ENCODE measurements around the gene CAMP.
"Not testable (repeated sequence)": the region's sequence is repeated elsewhere in the genome, so short reads cannot be mapped to it uniquely, and the experiment has no call there.

CAMP gene, protein sequence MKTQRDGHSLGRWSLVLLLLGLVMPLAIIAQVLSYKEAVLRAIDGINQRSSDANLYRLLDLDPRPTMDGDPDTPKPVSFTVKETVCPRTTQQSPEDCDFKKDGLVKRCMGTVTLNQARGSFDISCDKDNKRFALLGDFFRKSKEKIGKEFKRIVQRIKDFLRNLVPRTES

GRCh38 chr3:48222616-48223513 is at the start of gene CAMP:
TSS of gene CAMP (plus strand) at chr3:48223495. CDS start at chr3:48223512, 17 bp downstream.
- DNase-seq (ENCODE audit: low read depth): no peak

DNA sequence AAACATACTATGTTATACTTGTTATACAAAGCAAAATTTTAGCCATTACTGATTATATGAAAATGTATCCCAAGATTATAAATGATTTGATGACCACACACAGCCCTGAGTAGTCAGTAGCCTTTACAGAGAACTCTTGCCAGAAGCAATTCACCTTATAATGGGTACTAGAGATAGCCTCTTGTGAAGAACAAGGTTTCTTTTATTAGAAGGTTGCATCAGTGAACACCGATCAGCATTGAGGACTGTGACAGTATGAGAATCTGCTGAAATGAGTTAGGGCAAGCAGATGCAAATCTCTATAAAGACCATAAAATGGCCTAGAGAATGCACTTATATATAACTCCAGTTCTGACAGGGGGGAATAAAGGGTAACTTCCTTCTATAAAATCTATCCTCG is 45.2 kb upstream of the CAMP start:
- DNase-seq (ENCODE audit: low read depth): no peak

GRCh38 chr3:48180021-48180420 is 43.3 kb upstream of the CAMP start:
- no peak for DNase-seq (ENCODE audit: low read depth)

DNA sequence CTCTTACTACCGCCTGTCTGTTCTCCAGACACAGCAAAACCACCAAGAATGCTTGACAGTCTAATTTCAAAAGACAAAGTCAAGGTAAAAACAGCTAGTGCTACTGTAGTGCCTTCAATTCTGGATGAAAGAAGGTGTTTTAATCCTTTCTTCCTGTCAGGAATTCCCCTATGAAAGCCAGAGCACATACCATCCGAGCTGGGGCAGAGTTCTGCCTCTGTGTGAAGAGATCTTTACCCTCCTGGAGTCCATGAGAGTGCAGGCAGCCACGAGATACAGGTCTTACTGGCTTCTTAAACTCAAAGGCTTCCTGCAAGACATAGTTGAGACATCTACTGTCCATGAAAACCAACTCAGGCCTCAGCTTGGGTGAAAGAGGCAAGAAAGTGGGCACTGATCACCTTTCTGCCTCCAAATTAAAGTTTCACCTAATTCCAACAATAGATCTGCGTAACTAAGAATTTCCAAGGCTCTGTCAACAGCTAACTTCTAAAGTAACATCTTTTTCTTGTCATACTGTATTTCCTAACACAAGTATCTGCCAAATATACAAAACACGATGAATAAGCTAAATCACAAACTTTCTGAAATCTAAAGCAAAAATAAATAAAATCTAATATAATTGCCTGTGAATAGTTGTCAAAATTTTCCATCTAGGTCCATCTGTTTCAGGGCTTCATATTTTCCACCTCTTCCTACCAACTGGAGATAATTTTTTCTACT is 42.6 kb upstream of the CAMP start:
- no peak for DNase-seq (ENCODE audit: low read depth)

DNA sequence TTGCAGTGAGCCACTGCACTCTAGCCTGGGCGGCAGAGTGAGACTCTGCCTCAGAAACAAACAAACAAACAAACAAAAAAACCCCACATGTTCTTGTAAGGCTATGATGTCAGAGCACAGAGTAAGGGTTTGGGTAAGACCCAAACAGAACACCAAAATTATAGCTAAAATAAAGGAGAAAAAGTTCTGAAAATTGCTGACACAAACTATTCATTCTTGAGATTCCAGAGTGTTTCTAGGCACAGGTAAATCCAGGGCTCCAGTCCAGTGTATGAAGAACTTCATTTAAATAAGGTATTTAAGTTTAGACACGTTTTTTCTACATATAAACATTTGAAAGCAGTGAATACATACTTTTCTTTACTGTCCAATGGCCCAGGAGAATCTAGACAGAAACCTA is 39.0 kb upstream of the CAMP start:
- no peak for DNase-seq (ENCODE audit: low read depth)

DNA sequence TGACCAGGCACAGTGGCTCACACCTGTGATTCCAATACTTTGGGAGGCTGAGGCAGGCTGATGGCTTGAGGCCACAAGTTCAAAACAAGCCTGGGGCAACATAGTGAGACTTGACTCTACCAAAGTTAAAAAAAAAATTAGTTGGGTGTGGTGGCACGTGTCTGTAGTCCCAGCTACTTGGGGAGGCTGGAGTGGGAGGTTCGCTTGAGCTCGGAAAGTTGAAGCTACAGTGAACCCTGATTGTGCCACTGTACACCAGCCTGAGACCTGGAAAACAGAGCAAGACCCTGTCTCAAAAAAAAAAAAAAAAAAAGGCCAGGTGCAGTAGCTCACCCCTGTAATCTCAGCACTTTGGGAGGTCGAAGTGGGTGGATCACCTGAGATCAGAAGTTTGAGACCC is 38.2 kb upstream of the CAMP start:
- DNase-seq (ENCODE audit: low read depth): no peak

GRCh38 chr3:48186631-48187300 is 36.5 kb upstream of the CAMP start:
- no peak for DNase-seq (ENCODE audit: low read depth)

DNA sequence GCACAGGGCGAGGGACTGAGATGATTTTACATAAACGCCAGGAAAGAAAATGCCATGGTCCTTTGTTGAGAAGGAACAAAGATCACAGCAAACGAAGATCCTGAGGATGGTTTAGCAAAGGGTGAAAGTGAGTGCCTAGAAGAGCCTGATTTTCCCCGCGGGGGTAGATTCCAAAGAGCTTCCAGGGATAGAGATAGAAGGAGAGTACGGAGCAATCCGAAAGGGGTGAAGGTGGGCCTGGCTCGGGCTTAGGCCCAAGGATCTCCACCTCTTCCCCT is 36.1 kb upstream of the CAMP start:
- DNase-seq (ENCODE audit: low read depth): no peak

DNA sequence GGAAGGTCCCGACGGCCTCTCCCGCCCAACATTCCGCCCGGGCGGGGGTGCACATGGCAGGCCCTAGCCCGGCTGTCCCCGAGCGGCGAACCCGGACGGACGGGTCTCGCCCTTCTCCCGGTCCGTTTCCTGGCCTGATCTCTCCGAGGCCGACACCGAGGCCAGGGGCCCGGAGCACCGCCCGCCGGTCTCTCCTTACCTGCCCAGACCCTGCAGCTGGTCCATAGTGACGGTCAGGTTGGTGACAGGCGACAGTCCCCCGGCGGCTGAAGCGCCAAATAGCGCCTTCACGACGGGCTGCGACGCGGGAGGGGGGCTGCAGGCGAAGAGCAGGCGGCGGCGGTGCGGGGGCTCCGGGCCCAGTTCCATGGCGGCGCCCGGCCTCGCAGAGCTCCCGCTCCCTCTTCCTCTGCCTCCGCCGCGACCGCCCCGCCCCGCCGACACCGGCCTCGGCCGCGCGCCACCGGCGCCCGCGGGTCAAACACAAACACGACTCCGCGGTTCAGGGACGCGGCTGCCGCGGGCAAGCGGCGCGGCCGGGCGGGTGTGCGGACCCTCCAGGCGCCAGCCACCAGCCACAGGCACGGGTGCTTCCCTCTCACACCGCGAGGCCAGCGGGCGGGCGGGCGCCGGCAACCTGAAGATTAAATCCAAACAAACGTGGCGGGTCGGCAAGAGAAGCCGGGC is 35.6 kb upstream of the CAMP start:
- peak; percentile 14 for DNase-seq (ENCODE audit: low read depth)

DNA sequence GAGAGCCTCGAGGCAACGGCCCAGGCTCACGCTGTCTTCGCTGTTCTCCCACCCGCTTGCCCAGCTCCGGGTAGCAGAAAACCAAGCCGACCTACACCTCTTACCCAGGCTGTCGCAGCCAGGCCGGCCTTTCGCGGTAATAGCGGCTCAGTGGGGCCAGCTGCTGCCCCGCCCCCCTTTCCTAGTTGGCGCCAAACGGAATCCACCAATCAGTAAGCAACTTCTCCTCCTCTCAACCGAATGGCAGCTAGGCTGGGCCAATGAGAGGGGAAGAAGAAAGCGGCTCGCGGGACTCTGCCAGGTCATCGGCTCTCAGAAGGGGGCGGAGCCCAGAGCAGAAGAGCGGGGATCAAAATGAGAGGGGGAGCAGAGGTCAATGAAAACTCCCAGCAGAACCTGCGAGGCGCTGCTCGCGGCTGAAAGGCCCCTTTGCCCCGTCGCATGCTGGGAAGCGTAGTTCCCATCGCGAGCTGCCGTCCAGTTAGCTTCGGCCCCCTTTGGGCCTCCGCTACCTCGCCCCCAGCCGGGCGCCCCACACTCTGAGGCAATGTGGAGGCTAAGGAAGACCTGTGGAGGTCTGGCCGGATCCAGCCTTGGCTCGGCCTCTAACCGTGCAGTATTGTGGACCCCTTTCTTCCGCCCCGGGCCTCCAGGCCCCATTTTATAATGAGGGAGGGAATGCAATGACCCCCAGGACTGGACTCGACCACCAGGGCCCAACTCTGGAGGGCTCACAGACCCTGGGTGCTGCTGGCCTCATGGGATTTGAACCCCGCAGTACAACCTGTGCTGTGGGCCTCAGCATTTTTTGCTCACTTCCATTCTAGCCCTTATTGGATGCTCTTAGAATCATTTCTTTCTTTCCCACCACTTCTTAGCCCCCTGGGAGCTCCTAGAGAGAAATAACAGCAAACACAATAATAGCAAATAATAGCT is 34.8 kb upstream of the CAMP start, which contains the start of gene CDC25A:
Gene CDC25A, minus strand, starts transcription at position 152 of the 936 bp plus-strand sequence. CDS start 470 bp downstream, outside the sequence.
- peak; percentile 86 for DNase-seq (ENCODE audit: low read depth)

GRCh38 chr3:48189321-48189720 is 34.0 kb upstream of the CAMP start:
- no peak for DNase-seq (ENCODE audit: low read depth)

DNA sequence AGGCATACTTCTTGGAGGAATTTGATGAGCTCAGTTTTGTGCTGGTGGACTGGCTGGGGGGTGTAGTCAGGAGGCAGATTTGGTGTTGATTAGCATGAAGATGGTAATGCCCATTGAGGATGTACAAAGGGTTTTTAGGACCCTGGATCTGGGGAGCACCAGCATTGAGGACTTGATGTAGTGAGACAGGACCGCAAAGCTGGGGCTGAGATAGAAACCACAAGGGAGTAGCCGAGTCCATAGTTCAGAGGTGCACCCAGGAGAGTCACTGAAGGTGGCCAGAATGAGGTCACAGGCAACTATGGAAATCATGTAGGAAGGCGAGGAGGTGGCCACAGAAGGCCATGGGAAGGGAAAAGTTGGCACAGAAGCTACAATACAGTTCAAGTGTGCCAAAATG is 32.4 kb upstream of the CAMP start:
- DNase-seq (ENCODE audit: low read depth): no peak

- DNase-seq (ENCODE audit: low read depth): no peak
Observed at GRCh38 chr3:48194446-48195071, 28.7 kb upstream of the CAMP start.

GRCh38 chr3:48196611-48197010 is 26.7 kb upstream of the CAMP start:
- no peak for DNase-seq (ENCODE audit: low read depth)

GRCh38 chr3:48199117-48199516 is 24.2 kb upstream of the CAMP start:
- DNase-seq (ENCODE audit: low read depth): no peak

DNA sequence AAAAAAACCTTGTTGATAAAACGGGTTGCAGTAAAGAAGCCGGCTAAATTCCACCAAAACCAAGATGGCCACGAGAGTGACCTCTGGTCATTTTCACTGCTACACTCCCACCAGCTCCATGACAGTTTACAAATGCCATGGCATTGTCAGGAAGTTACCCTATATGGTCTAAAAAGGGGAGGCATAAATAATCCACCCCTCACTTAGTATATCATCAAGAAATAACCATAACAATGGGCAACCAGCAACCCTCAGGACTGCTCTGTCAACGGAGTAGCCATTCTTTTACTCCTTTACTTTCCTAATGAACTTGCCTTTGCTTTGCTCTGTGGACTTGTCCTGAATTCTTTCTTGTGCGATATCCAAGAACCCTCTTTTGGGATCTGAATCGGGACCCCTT is 20.7 kb upstream of the CAMP start:
- DNase-seq (ENCODE audit: low read depth): no peak

DNA sequence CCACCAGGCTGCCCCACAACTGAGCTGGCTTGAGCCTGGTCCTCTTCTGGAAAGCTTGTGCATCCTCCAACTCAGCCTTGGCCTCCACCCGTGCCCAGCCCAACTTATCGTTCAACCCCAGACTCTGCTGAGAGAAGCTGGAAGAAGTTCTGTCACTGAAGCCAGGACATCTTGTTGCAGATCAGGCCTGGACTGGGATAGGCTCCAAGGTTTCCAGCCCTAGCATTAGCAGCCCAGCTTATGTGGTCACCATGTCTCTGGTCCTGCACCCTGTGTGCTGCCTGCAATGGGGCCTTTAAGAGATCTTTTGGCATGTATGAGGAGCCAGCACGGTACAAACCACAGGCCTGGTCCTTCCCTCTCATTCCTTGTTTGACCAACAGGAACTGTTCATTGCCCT is 15.2 kb upstream of the CAMP start:
- no peak for DNase-seq (ENCODE audit: low read depth)

DNA sequence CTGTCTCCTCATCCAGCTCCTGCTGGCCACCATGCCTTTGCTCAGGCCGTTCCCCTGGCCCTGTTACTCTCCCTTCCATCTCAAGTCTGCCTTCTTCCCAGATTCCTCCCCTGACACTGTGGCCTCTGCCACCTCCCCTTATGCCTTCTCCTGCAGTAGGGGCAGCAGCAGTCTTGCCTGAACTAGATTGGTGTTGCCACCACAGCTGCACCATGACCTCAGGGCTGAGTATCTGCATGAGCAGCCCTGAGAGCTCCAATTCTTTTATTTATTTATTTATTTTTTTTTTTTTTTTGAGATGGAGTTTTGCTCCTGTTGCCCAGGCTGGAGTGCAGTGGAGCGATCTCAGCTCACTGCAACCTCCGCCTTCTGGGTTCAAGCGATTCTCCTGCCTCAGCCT is 13.8 kb upstream of the CAMP start:
- DNase-seq (ENCODE audit: low read depth): no peak

- not testable (repeated sequence) for DNase-seq (ENCODE audit: low read depth)
Observed at GRCh38 chr3:48210534-48210933, 12.8 kb upstream of the CAMP start.

- not testable (repeated sequence) for DNase-seq (ENCODE audit: low read depth)
Observed at GRCh38 chr3:48211776-48212175, 11.5 kb upstream of the CAMP start.
